Measurements from ENCODE around the gene MINPP1. TPM values are rescaled to one million over a fixed set of nuclear protein-coding genes. Genes with fewer than 3 reads are reported as not detected.

Gene MINPP1
- total RNA-seq, 1 donor from 2014 or later = 23.3 TPM

DNA sequence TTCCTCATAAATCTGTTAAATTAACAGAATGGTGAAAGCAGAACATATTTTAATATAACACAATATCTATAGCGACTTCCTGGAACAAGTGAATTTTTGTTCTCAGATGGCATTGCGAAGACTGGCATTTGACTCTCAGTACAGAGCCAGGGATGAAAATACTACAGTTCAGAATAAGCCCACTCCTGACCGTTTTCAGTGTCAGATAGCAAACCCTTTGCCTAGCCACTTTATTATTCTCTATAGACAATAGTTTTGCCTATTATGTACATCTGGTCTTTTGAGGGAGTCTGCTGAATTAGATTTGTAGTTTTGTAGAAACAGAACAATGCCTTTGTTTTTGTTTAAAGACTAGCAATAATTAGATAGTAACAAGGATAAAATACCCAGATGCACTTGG is 2.3 kb downstream of the MINPP1 start:
- no peak overlapping the region for H3K27ac Mint-ChIP-seq
- H3K4me1 Mint-ChIP-seq = peaks cover 31% of the 10 kb centered on the region
- H3K9me3 Mint-ChIP-seq = no peaks in the 10 kb centered on the region
- H3K4me3 Mint-ChIP-seq = no peak overlapping the region
- TF ChIP-seq, protein P1, sequence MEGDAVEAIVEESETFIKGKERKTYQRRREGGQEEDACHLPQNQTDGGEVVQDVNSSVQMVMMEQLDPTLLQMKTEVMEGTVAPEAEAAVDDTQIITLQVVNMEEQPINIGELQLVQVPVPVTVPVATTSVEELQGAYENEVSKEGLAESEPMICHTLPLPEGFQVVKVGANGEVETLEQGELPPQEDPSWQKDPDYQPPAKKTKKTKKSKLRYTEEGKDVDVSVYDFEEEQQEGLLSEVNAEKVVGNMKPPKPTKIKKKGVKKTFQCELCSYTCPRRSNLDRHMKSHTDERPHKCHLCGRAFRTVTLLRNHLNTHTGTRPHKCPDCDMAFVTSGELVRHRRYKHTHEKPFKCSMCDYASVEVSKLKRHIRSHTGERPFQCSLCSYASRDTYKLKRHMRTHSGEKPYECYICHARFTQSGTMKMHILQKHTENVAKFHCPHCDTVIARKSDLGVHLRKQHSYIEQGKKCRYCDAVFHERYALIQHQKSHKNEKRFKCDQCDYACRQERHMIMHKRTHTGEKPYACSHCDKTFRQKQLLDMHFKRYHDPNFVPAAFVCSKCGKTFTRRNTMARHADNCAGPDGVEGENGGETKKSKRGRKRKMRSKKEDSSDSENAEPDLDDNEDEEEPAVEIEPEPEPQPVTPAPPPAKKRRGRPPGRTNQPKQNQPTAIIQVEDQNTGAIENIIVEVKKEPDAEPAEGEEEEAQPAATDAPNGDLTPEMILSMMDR (IDR thresholded peaks at IDR 0.05; ENCODE audit: unreplicated experiment) = no peak
- no peak for DNase-seq (ENCODE audit: low spot score in 2 of 2, unreplicated experiment in 2 of 2)
- peaks cover 4% of the 10 kb centered on the region for H3K27me3 Mint-ChIP-seq (ENCODE audit: low read depth)
- peaks cover 10% of the 10 kb centered on the region for H3K36me3 Mint-ChIP-seq

DNA sequence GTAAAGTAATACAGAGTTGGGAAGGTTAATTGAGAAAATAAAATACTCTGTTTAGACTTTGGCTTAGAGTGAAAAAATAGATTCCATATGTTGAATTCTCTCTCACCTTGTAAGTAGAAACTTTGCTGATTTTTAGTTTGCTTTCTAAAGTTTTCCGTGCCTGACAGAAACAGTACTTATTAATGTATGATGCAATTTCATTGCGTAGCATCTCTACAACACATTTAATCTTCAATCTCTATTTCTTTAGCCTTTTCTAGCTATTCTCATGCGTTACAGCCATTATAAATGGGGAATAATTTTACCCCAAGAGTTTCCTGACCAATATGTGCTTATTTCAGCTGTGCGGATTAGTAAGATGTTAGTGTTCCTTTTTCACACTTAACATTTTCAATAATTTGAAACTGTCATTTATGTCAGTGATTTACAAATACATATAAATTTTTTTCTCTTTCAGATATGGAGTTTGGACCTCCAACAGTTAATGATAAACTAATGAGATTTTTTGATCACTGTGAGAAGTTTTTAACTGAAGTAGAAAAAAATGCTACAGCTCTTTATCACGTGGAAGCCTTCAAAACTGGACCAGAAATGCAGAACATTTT is 3.3 kb downstream of the MINPP1 start:
- Mint-ChIP-seq H3K4me1 (peaks cover 31% of the 10 kb centered on the region), H3K27ac (no peak overlapping the region), H3K4me3 (no peak overlapping the region), H3K36me3 (peaks cover 17% of the 10 kb centered on the region), H3K9me3 (no peaks in the 10 kb centered on the region), H3K27me3 (ENCODE audit: low read depth) (no peaks in the 10 kb centered on the region)
- TF ChIP-seq, protein P1 (IDR thresholded peaks at IDR 0.05; ENCODE audit: unreplicated experiment) = no peak
- DNase-seq (ENCODE audit: low spot score in 2 of 2, unreplicated experiment in 2 of 2) = no peak

DNA sequence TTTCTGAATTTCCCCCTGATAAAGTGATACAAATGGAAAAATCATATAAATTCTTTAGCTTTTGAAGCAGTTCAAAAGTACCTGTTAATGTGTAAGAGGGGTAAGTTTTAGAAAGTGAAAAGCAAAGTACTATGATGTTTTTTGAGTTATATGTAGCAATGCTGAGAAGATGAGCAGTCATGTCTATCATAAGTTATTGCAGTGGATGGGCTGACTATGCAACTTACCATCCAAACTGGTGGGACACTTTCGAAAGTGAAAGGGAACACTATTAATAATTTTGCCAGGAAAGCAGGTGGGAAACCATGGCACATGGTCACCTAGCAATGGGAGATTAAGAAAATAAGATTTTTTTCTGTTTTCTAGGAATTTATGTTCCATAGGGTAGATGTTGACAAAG is 4.1 kb downstream of the MINPP1 start:
- TF ChIP-seq, protein P1 (IDR thresholded peaks at IDR 0.05; ENCODE audit: unreplicated experiment) = no peak
- Mint-ChIP-seq H3K4me3 (no peak overlapping the region), H3K36me3 (peaks cover 19% of the 10 kb centered on the region), H3K4me1 (peaks cover 28% of the 10 kb centered on the region), H3K27ac (no peak overlapping the region), H3K27me3 (ENCODE audit: low read depth) (no peaks in the 10 kb centered on the region), H3K9me3 (no peaks in the 10 kb centered on the region)
- DNase-seq (ENCODE audit: low spot score in 2 of 2, unreplicated experiment in 2 of 2) = no peak

DNA sequence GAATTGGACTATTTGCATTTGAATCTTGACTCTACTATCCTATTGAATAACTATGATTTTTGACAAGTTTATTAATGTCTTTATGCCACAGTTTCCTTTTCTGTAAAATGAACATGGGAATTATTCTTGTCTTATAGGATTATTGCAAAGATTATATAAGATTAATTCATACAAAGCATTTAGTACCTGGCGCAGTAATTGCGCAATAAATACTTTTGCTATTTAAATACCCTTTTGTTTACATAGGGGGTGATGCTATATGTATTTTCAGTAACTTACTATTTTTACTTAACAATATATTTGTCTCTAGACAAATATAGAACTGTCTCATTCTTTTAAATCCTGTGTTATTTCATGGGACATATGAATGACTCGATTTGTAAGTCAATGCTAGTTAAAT is 5.3 kb downstream of the MINPP1 start:
- Mint-ChIP-seq H3K36me3 (peaks cover 24% of the 10 kb centered on the region), H3K27me3 (ENCODE audit: low read depth) (no peaks in the 10 kb centered on the region), H3K4me1 (peaks cover 23% of the 10 kb centered on the region)

DNA sequence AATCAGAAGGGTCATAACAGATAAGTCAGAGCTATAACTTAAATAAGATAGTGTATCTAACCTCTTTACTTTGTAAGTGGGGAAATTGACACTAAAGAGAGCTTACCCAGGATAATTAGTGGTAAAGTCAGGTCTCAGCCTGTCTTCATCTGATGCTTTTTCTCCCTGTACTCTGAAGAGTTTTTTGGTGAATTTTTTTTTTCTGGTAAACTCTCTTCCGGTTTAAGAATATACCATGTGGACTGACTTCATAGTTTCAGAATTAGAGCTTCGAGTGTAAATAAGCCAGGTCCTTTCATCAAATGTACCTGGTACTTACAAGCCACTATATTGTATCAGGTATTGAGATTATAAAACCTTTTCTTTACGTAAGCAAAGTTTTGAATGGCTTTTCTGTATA is 6.8 kb downstream of the MINPP1 start:
- peaks cover 26% of the 10 kb centered on the region for H3K36me3 Mint-ChIP-seq
- no peaks in the 10 kb centered on the region for H3K9me3 Mint-ChIP-seq
- no peak overlapping the region for H3K4me3 Mint-ChIP-seq
- TF ChIP-seq, protein P1 (IDR thresholded peaks at IDR 0.05; ENCODE audit: unreplicated experiment) = no peak
- H3K27me3 Mint-ChIP-seq (ENCODE audit: low read depth) = no peaks in the 10 kb centered on the region
- H3K4me1 Mint-ChIP-seq = peaks cover 11% of the 10 kb centered on the region
- DNase-seq (ENCODE audit: low spot score in 2 of 2, unreplicated experiment in 2 of 2) = no peak
- no peak overlapping the region for H3K27ac Mint-ChIP-seq

More for the DNA sequence above, 5.3 kb downstream of the MINPP1 start:
- TF ChIP-seq, protein P1 (IDR thresholded peaks at IDR 0.05; ENCODE audit: unreplicated experiment) = no peak
- Mint-ChIP-seq H3K27ac (no peak overlapping the region), H3K9me3 (no peaks in the 10 kb centered on the region), H3K4me3 (no peak overlapping the region)
- DNase-seq (ENCODE audit: low spot score in 2 of 2, unreplicated experiment in 2 of 2) = no peak

DNA sequence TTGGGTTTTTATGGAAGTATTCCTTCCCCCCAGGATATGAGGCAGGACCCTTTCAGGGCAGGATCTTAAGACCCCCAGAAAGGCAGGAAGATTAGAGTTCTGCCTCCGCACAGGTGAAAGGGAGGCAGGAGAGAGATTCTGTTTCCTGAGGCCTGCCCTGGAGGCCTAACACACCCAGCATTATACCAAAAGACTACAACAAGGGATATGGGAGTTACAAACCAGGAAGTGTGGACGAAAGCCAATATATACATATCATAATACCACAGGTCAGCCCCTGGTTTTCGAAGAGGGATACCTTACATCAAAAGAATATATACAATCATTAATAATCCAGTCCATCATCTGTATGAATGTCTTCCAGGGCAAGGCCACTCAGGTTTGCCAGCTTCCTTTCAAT is 14.2 kb downstream of the MINPP1 start:
- TF ChIP-seq, protein P1 (IDR thresholded peaks at IDR 0.05; ENCODE audit: unreplicated experiment) = no peak
- Mint-ChIP-seq H3K27me3 (ENCODE audit: low read depth) (no peaks in the 10 kb centered on the region), H3K36me3 (peaks cover 36% of the 10 kb centered on the region), H3K4me1 (no peaks in the 10 kb centered on the region), H3K9me3 (peaks cover 7% of the 10 kb centered on the region), H3K4me3 (no peak overlapping the region), H3K27ac (no peak overlapping the region)
- DNase-seq (ENCODE audit: low spot score in 2 of 2, unreplicated experiment in 2 of 2) = no peak

Measured in mesothelial cell of epicardium (in vitro differentiated cells).